Endodermal cell (in vitro differentiated cells): ENCODE data around the gene ICAM3. TPM values are rescaled to one million over a fixed set of nuclear protein-coding genes. Genes with fewer than 3 reads are reported as not detected.

Source experiments
- DNase-seq: peaks from one replicate; pipeline ENCODE4 v3.0.0-alpha.2; 2017
- H3K27ac ChIP-seq: 2 replicates; pipeline ENCODE4 v1.5.1; 2013; ENCODE audit warnings: mild to moderate bottlenecking, low read depth, low read length, moderate library complexity
- H3K27me3 ChIP-seq: 2 replicates; pipeline ENCODE4 v1.6.1; 2013; ENCODE audit warnings: mild to moderate bottlenecking, low read length, moderate library complexity; ENCODE audit not compliant: insufficient read depth, control insufficient read depth, poor library complexity, severe bottlenecking
- H3K36me3 ChIP-seq: 2 replicates; pipeline ENCODE4 v1.7.0; 2013; ENCODE audit warnings: mild to moderate bottlenecking, low read length, moderate library complexity; ENCODE audit not compliant: control insufficient read depth, insufficient read depth
- H3K4me1 ChIP-seq: one replicate; pipeline ENCODE4 v1.7.0; 2013; ENCODE audit warnings: low read length; ENCODE audit not compliant: control insufficient read depth, insufficient read depth
- H3K4me3 ChIP-seq: 2 replicates; pipeline ENCODE4 v1.5.1; 2013; ENCODE audit warnings: mild to moderate bottlenecking, low read length, moderate library complexity
- H3K9ac ChIP-seq: 2 replicates; pipeline ENCODE4 v1.6.1; 2013; ENCODE audit warnings: mild to moderate bottlenecking, low read length, moderate library complexity; ENCODE audit not compliant: poor library complexity, severe bottlenecking; ENCODE audit errors: extremely low read depth
- H3K9me3 ChIP-seq: 2 replicates; pipeline ENCODE4 v1.6.1; 2013; ENCODE audit warnings: mild to moderate bottlenecking, low read length, moderate library complexity; ENCODE audit not compliant: control insufficient read depth
- H3K27ac Mint-ChIP-seq: 2 replicates; pipeline ENCODE4 v1.8.0; 2020; ENCODE audit warnings: mixed read lengths
- H3K27me3 Mint-ChIP-seq: 2 replicates; pipeline ENCODE4 v1.8.0; 2021; ENCODE audit warnings: mild to moderate bottlenecking, mixed read lengths; ENCODE audit not compliant: insufficient read depth
- H3K36me3 Mint-ChIP-seq: 2 replicates; pipeline ENCODE4 v1.8.0; 2020; ENCODE audit warnings: low read depth, mixed read lengths
- H3K4me1 Mint-ChIP-seq: 2 replicates; pipeline ENCODE4 v1.8.0; 2020; ENCODE audit warnings: mixed read lengths
- H3K4me3 Mint-ChIP-seq: 2 replicates; pipeline ENCODE4 v1.8.0; 2020; ENCODE audit warnings: mild to moderate bottlenecking, moderate library complexity, mixed read lengths
- H3K9me3 Mint-ChIP-seq: 2 replicates; pipeline ENCODE4 v1.8.0; 2020; ENCODE audit warnings: mild to moderate bottlenecking, mixed read lengths
- CTCF ChIP-seq: fragments of 200-600 bp; sonication (generic); conservative IDR thresholded peaks from 2 replicates; pipeline ENCODE4 v1.5.0; 2021; ENCODE audit warnings: antibody characterized with exemption, mild to moderate bottlenecking
- WGBS, 2 experiments: methylation state at CpG; one replicate each; pipeline versions ENCODE4 v1.1.5 to v1.1.7; 2013; ENCODE audit warnings: missing lambda C conversion rate in 2 of 2, mixed read lengths in 1 of 2; ENCODE audit not compliant: insufficient coverage in 1 of 2, insufficient read length in 1 of 2; 5-methylcytosine and 5-hydroxymethylcytosine counted together
- total RNA-seq, 2 donors: library from RNA; stranded (reverse); fragmentation: NEBNext Ultra II Directional in 1 of 2; extraction: Animal tissue kit (Norgen Biotek cat#: 25700) in 1 of 2; gene quantifications; 2 replicates in 1 of 2; 3 replicates in 1 of 2; pipeline ENCODE4 v1.2.1, GENCODE V29; 2021

The ICAM3 gene
- total RNA-seq, 2 donors from 2014 or later = 2.7 to 13.7 TPM

- Mint-ChIP-seq H3K4me3 (no peak overlapping the region), H3K27ac (no peak overlapping the region), H3K27me3 (no peaks in the 10 kb centered on the region), H3K4me1 (peaks cover 14% of the 10 kb centered on the region), H3K36me3 (peaks cover 30% of the 10 kb centered on the region), H3K9me3 (no peaks in the 10 kb centered on the region)
- no peak for TF ChIP-seq CTCF
- Histone ChIP-seq H3K27me3 (no peaks in the 10 kb centered on the region), H3K4me3 (no peak overlapping the region), H3K27ac (no peak overlapping the region), H3K4me1 (no peaks in the 10 kb centered on the region), H3K9me3 (no peaks in the 10 kb centered on the region), H3K9ac (no peak overlapping the region), H3K36me3 (peaks cover 50% of the 10 kb centered on the region)
- no peak for DNase-seq
- 92 to 98% methylated on average over 10 to 15 of the region's 15 CpGs for WGBS, 2 experiments
Measured at GRCh38 chr19:10317857-10318462, 21.5 kb downstream of the ICAM3 start.

GRCh38 chr19:10317045-10317856, 22.2 kb downstream of the ICAM3 start:
- Mint-ChIP-seq H3K36me3 (peaks cover 32% of the 10 kb centered on the region), H3K4me1 (peaks cover 14% of the 10 kb centered on the region), H3K27me3 (no peaks in the 10 kb centered on the region), H3K4me3 (no peak overlapping the region), H3K9me3 (no peaks in the 10 kb centered on the region), H3K27ac (no peak overlapping the region)
- Histone ChIP-seq H3K27me3 (no peaks in the 10 kb centered on the region), H3K4me3 (no peak overlapping the region), H3K9me3 (no peaks in the 10 kb centered on the region), H3K4me1 (no peaks in the 10 kb centered on the region), H3K27ac (no peak overlapping the region), H3K9ac (no peak overlapping the region), H3K36me3 (peaks cover 50% of the 10 kb centered on the region)
- DNase-seq = no peak
- WGBS, 2 experiments = 91 to 94% methylated on average over 8 to 28 of the region's 29 CpGs
- TF ChIP-seq CTCF = no peak

- Histone ChIP-seq H3K27ac (peak overlapping the region; percentile 44), H3K27me3 (no peaks in the 10 kb centered on the region), H3K4me3 (peak overlapping the region; percentile 93), H3K9ac (no peak overlapping the region), H3K9me3 (no peaks in the 10 kb centered on the region), H3K4me1 (no peaks in the 10 kb centered on the region), H3K36me3 (peaks cover 42% of the 10 kb centered on the region)
- Mint-ChIP-seq H3K4me1 (peaks cover 14% of the 10 kb centered on the region), H3K27ac (peak overlapping the region; percentile 93), H3K27me3 (no peaks in the 10 kb centered on the region), H3K9me3 (no peaks in the 10 kb centered on the region), H3K4me3 (peak overlapping the region; percentile 79), H3K36me3 (peaks cover 25% of the 10 kb centered on the region)
- 86% methylated on average over 9 to 19 of the region's 19 CpGs for WGBS, 2 experiments
- TF ChIP-seq CTCF = no peak
- DNase-seq = no peak
Measured at GRCh38 chr19:10316229-10317044, 23.0 kb downstream of the ICAM3 start.
